Astrocyte (in vitro differentiated cells and primary cell): ENCODE data around the gene FBXL13. TPM values are rescaled to one million over a fixed set of nuclear protein-coding genes. Genes with fewer than 3 reads are reported as not detected.

ENCODE experiments used
- DNase-seq: peaks from one replicate; pipeline ENCODE4 v3.0.0-alpha.2; 2010; ENCODE audit warnings: low read depth
- FAIRE-seq: peaks from 2 replicates; lab custom pipeline; 2011; peaks lifted over from hg19 to GRCh38; lab: Jason Lieb, UNC
- H2AFZ ChIP-seq: 2 replicates; pipeline ENCODE4 v1.6.0; 2012; ENCODE audit warnings: low read depth, low read length, inconsistent platforms
- H3K27ac ChIP-seq: 2 replicates; pipeline ENCODE4 v1.5.1; 2011; ENCODE audit warnings: low read depth, low read length, inconsistent platforms
- H3K27me3 ChIP-seq: 2 replicates; pipeline ENCODE4 v1.6.0; 2011; ENCODE audit warnings: low read length, inconsistent platforms; ENCODE audit not compliant: insufficient read depth
- H3K36me3 ChIP-seq: 2 replicates; pipeline ENCODE4 v1.5.1; 2011; ENCODE audit warnings: low read length, inconsistent platforms; ENCODE audit not compliant: insufficient read depth
- H3K4me1 ChIP-seq: 2 replicates; pipeline ENCODE4 v1.5.1; 2011; ENCODE audit warnings: low read length, inconsistent platforms; ENCODE audit not compliant: insufficient read depth
- H3K4me2 ChIP-seq: 2 replicates; pipeline ENCODE4 v1.6.0; 2012; ENCODE audit warnings: low read length, inconsistent platforms
- H3K4me3 ChIP-seq: 2 replicates; pipeline ENCODE4 v1.5.1; 2011; ENCODE audit warnings: low read depth, mild to moderate bottlenecking, low read length, inconsistent platforms; ENCODE audit not compliant: insufficient read depth
- H3K79me2 ChIP-seq: 2 replicates; pipeline ENCODE4 v1.6.0; 2012; ENCODE audit warnings: mild to moderate bottlenecking, low read length, inconsistent platforms; ENCODE audit not compliant: insufficient read depth
- H3K9ac ChIP-seq: 2 replicates; pipeline ENCODE4 v1.6.0; 2012; ENCODE audit warnings: mild to moderate bottlenecking, low read length, inconsistent platforms
- H3K9me3 ChIP-seq: 2 replicates; pipeline ENCODE4 v1.5.1; 2012; ENCODE audit warnings: low read depth, mild to moderate bottlenecking, low read length, inconsistent platforms; ENCODE audit not compliant: insufficient read depth
- H4K20me1 ChIP-seq: 2 replicates; pipeline ENCODE4 v1.6.0; 2012; ENCODE audit warnings: low read length, inconsistent platforms; ENCODE audit not compliant: insufficient read depth
- H3K27ac Mint-ChIP-seq: one replicate; pipeline ENCODE4 v1.8.0; 2021; ENCODE audit warnings: mild to moderate bottlenecking, mixed read lengths; ENCODE audit not compliant: unreplicated experiment
- H3K27me3 Mint-ChIP-seq: one replicate; pipeline ENCODE4 v1.8.0; 2021; ENCODE audit warnings: low read depth, mixed read lengths; ENCODE audit not compliant: unreplicated experiment
- H3K36me3 Mint-ChIP-seq: one replicate; pipeline ENCODE4 v1.8.0; 2021; ENCODE audit warnings: low read depth, mixed read lengths; ENCODE audit not compliant: unreplicated experiment
- H3K4me1 Mint-ChIP-seq: one replicate; pipeline ENCODE4 v1.8.0; 2021; ENCODE audit warnings: low read depth, mixed read lengths; ENCODE audit not compliant: unreplicated experiment
- H3K4me3 Mint-ChIP-seq: one replicate; pipeline ENCODE4 v1.8.0; 2021; ENCODE audit warnings: mild to moderate bottlenecking, moderate library complexity, mixed read lengths; ENCODE audit not compliant: unreplicated experiment
- H3K9me3 Mint-ChIP-seq: one replicate; pipeline ENCODE4 v1.8.0; 2021; ENCODE audit warnings: mild to moderate bottlenecking, mixed read lengths; ENCODE audit not compliant: unreplicated experiment
- CTCF ChIP-seq: IDR thresholded peaks from 2 replicates; pipeline ENCODE4 v1.5.1; 2011; ENCODE audit warnings: low read depth, mild to moderate bottlenecking, inconsistent platforms, low read length, moderate library complexity; ENCODE audit not compliant: insufficient read depth
- EZH2 ChIP-seq: IDR thresholded peaks from 2 replicates; pipeline ENCODE4 v1.6.1; 2012; ENCODE audit warnings: mild to moderate bottlenecking, low read length, inconsistent platforms; ENCODE audit not compliant: insufficient read depth
- total RNA-seq: library from RNA; stranded (reverse); gene quantifications from 2 replicates; pipeline ENCODE4 v1.2.1, GENCODE V29; 2021

FBXL13 gene
- total RNA-seq, 1 donor from 2014 or later = 1.2 TPM

GRCh38 chr7:102934701-102935100, 139.9 kb downstream of the FBXL13 start:
- peaks cover 13% of the 10 kb centered on the region for H3K4me1 Mint-ChIP-seq
- FAIRE-seq = peak; percentile 55
- no peak overlapping the region for H2AFZ ChIP-seq
- peak overlapping the region; percentile 61 for H3K9ac ChIP-seq
- no peak for TF ChIP-seq EZH2
- H3K4me1 ChIP-seq = peaks cover 15% of the 10 kb centered on the region
- H3K79me2 ChIP-seq = peaks cover 78% of the 10 kb centered on the region
- no peaks in the 10 kb centered on the region for H3K9me3 Mint-ChIP-seq
- H3K27ac Mint-ChIP-seq = peak overlapping the region; percentile 95
- no peaks in the 10 kb centered on the region for H3K36me3 Mint-ChIP-seq
- H3K27me3 ChIP-seq = no peaks in the 10 kb centered on the region
- H3K27me3 Mint-ChIP-seq = no peaks in the 10 kb centered on the region
- no peak overlapping the region for H3K4me3 ChIP-seq
- H3K27ac ChIP-seq = peak overlapping the region; percentile 81
- peaks cover 40% of the 10 kb centered on the region for H3K36me3 ChIP-seq
- peaks cover 14% of the 10 kb centered on the region for H4K20me1 ChIP-seq
- H3K9me3 ChIP-seq = no peaks in the 10 kb centered on the region
- no peak overlapping the region for H3K4me2 ChIP-seq
- DNase-seq = no peak
- no peak overlapping the region for H3K4me3 Mint-ChIP-seq

- no peaks in the 10 kb centered on the region for H3K36me3 Mint-ChIP-seq
- Histone ChIP-seq H3K27me3 (no peaks in the 10 kb centered on the region), H3K4me1 (peaks cover 15% of the 10 kb centered on the region), H3K36me3 (peaks cover 36% of the 10 kb centered on the region), H3K4me2 (peak overlapping the region; percentile 16), H3K4me3 (no peak overlapping the region), H3K9me3 (no peaks in the 10 kb centered on the region), H3K79me2 (peaks cover 81% of the 10 kb centered on the region), H3K27ac (peak overlapping the region; percentile 81), H3K9ac (peak overlapping the region; percentile 61), H4K20me1 (peaks cover 14% of the 10 kb centered on the region), H2AFZ (peak overlapping the region; percentile 37)
- no peak overlapping the region for H3K4me3 Mint-ChIP-seq
- FAIRE-seq (no peak), DNase-seq (no peak)
- H3K4me1 Mint-ChIP-seq = peaks cover 13% of the 10 kb centered on the region
- peak overlapping the region; percentile 95 for H3K27ac Mint-ChIP-seq
- H3K27me3 Mint-ChIP-seq = no peaks in the 10 kb centered on the region
- no peak for TF ChIP-seq CTCF
- no peak for TF ChIP-seq EZH2
- H3K9me3 Mint-ChIP-seq = no peaks in the 10 kb centered on the region
These were observed 140.4 kb downstream of the FBXL13 start for GRCh38 chr7:102934239-102934638.

- Histone ChIP-seq H4K20me1 (peaks cover 14% of the 10 kb centered on the region), H3K27ac (peak overlapping the region; percentile 81), H3K27me3 (no peaks in the 10 kb centered on the region), H3K36me3 (peaks cover 33% of the 10 kb centered on the region), H3K4me1 (peaks cover 15% of the 10 kb centered on the region), H3K9ac (peak overlapping the region; percentile 61), H2AFZ (peak overlapping the region; percentile 37), H3K9me3 (no peaks in the 10 kb centered on the region), H3K79me2 (peaks cover 82% of the 10 kb centered on the region), H3K4me2 (peak overlapping the region; percentile 16), H3K4me3 (no peak overlapping the region)
- no peaks in the 10 kb centered on the region for H3K9me3 Mint-ChIP-seq
- DNase-seq = peak; percentile 96
- FAIRE-seq = no peak
- peaks cover 13% of the 10 kb centered on the region for H3K4me1 Mint-ChIP-seq
- no peak for TF ChIP-seq EZH2
- no peak for TF ChIP-seq CTCF
- H3K36me3 Mint-ChIP-seq = peaks cover 2% of the 10 kb centered on the region
- no peak overlapping the region for H3K4me3 Mint-ChIP-seq
- no peaks in the 10 kb centered on the region for H3K27me3 Mint-ChIP-seq
- peak overlapping the region; percentile 95 for H3K27ac Mint-ChIP-seq
These were observed 140.8 kb downstream of the FBXL13 start for GRCh38 chr7:102933763-102934162.
